ENCODE data around the gene LZTR1. TPM values are rescaled to one million over a fixed set of nuclear protein-coding genes. Genes with fewer than 3 reads are reported as not detected.
"Not testable (repeated sequence)": the region's sequence is repeated elsewhere in the genome, so short reads cannot be mapped to it uniquely, and the experiment has no call there.

LZTR1 gene
- total RNA-seq, 2 donors from 2014 or later, result 20.7 to 24.7 TPM

GRCh38 chr22:20940186-20940651 is 41.9 kb upstream of the LZTR1 start:
- no peak overlapping the region for H3K27ac ChIP-seq

GRCh38 chr22:20940904-20941385 is 41.2 kb upstream of the LZTR1 start:
- no peak overlapping the region for H3K27ac ChIP-seq
- no peaks in the 10 kb centered on the region for H3K27me3 ChIP-seq
- H3K36me3 ChIP-seq, result peaks cover 8% of the 10 kb centered on the region
- DNase-seq (ENCODE audit: low spot score), result no peak
- H3K4me3 ChIP-seq, result no peak overlapping the region
- no peaks in the 10 kb centered on the region for H3K9me3 ChIP-seq
- peaks cover 0 to 65% of the 10 kb centered on the region in 2 donors for H3K4me1 ChIP-seq
- TF ChIP-seq CTCF (IDR thresholded peaks at IDR 0.05), result no peak

More at GRCh38 chr22:20940186-20940651, 41.9 kb upstream of the LZTR1 start:
- Histone ChIP-seq H3K27me3 (no peaks in the 10 kb centered on the region), H3K9me3 (no peaks in the 10 kb centered on the region), H3K36me3 (peaks cover 9% of the 10 kb centered on the region), H3K4me3 (no peak overlapping the region), H3K4me1 (peaks cover 0 to 63% of the 10 kb centered on the region in 2 donors)
- no peak for DNase-seq (ENCODE audit: low spot score)
- TF ChIP-seq CTCF (IDR thresholded peaks at IDR 0.05), result no peak

GRCh38 chr22:20942203-20942902 is 39.7 kb upstream of the LZTR1 start:
- not testable (repeated sequence) for DNase-seq (ENCODE audit: low spot score); H3K27ac ChIP-seq; H3K36me3 ChIP-seq; H3K9me3 ChIP-seq; H3K27me3 ChIP-seq; H3K4me3 ChIP-seq
- H3K4me1 ChIP-seq, result peaks cover 0 to 69% of the 10 kb centered on the region in 2 donors

- Histone ChIP-seq H3K36me3 (no peaks in the 10 kb centered on the region), H3K27me3 (no peaks in the 10 kb centered on the region), H3K27ac (no peak overlapping the region), H3K4me3 (no peak overlapping the region), H3K4me1 (peaks cover 0 to 67% of the 10 kb centered on the region in 2 donors), H3K9me3 (no peaks in the 10 kb centered on the region)
- no peak for TF ChIP-seq CTCF (IDR thresholded peaks at IDR 0.05)
- DNase-seq (ENCODE audit: low spot score), result no peak
These were observed 38.8 kb upstream of the LZTR1 start for GRCh38 chr22:20943104-20943933.

GRCh38 chr22:20944042-20944441 is 38.1 kb upstream of the LZTR1 start:
- no peak for TF ChIP-seq CTCF (IDR thresholded peaks at IDR 0.05)
- no peak overlapping the region for H3K4me3 ChIP-seq
- no peaks in the 10 kb centered on the region for H3K9me3 ChIP-seq
- DNase-seq (ENCODE audit: low spot score), result no peak
- peaks cover 0 to 70% of the 10 kb centered on the region in 2 donors for H3K4me1 ChIP-seq
- H3K27me3 ChIP-seq, result no peaks in the 10 kb centered on the region
- H3K36me3 ChIP-seq, result no peaks in the 10 kb centered on the region
- no peak overlapping the region for H3K27ac ChIP-seq

- peak overlapping the region in 1 of 2 donors; percentile 59 for H3K27ac ChIP-seq
- peaks cover 0 to 57% of the 10 kb centered on the region in 2 donors for H3K4me1 ChIP-seq
These were observed 36.5 kb upstream of the LZTR1 start for GRCh38 chr22:20945578-20945934.

More at GRCh38 chr22:20945578-20945934, 36.5 kb upstream of the LZTR1 start:
- no peaks in the 10 kb centered on the region for H3K9me3 ChIP-seq
- H3K4me3 ChIP-seq, result no peak overlapping the region
- DNase-seq (ENCODE audit: low spot score), result no peak
- H3K36me3 ChIP-seq, result peaks cover 10% of the 10 kb centered on the region
- no peak for TF ChIP-seq CTCF (IDR thresholded peaks at IDR 0.05)
- H3K27me3 ChIP-seq, result no peaks in the 10 kb centered on the region
